K562 treated with DMSO at 1 percent for 48 hours (cell line): ENCODE results near the gene ACAT1. TPM values are rescaled to one million over a fixed set of nuclear protein-coding genes. Genes with fewer than 3 reads are reported as not detected.

Source experiments
- total RNA-seq: library from RNA; unstranded; fragments of 300-600 nt; gene quantifications from 2 replicates; pipeline ENCODE4 v1.2.3, GENCODE V29; 2022; ENCODE audit warnings: low replicate concordance; ENCODE audit errors: extremely low read depth

The ACAT1 gene
- not detected in 2 replicates for total RNA-seq

GRCh38 chr11:108121274-108122155 lies at the start of gene ACAT1:
TSS of gene ACAT1 (plus strand) at chr11:108121567. CDS start at chr11:108121607, 40 bp downstream.

Other genes starting within 250 kb of the ACAT1 start
- gene RAB39A, start 193.1 kb upstream of the ACAT1 start, total RNA-seq, result not detected in 2 replicates
- gene CUL5, start 112.7 kb upstream of the ACAT1 start, total RNA-seq, result not detected in 2 replicates
- not detected in 2 replicates for gene NPAT, start 101.1 kb downstream of the ACAT1 start, total RNA-seq
- gene ATM, start 101.5 kb downstream of the ACAT1 start, total RNA-seq, result not detected in 2 replicates